Panc1 (cell line): ENCODE measurements around the gene NPAS4.

Source experiments
- POLR2AphosphoS5 ChIP-seq: IDR thresholded peaks from 2 replicates; pipeline ENCODE4 v1.6.1; 2012; ENCODE audit warnings: mild to moderate bottlenecking, low read depth, low read length, moderate library complexity
- TF ChIP-seq, protein P1 (sequence below): fragments of 450-650 bp; IDR thresholded peaks from 2 replicates; pipeline ENCODE4 v1.5.1; 2017; ENCODE audit warnings: mild to moderate bottlenecking

DNA sequence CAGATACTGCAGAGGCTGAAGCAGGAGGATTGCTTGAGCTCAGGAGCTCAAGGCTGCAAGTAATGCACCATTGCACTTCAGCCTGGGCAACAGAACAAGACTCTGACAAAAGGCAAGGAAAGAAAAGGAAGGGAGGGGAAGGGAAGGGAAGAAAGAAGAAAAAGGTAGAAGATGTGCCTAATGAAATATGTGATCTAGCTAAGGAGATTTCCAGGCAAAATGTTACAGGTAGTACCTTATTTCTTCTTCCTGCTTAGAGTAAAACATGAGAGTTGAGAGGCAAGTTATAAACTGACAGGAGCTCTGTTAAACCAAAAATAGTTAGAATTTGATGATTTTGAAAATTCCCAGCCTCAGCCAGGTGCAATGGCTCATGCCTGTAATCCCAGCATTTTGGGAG lies 41.2 kb downstream of the NPAS4 start:
- TF ChIP-seq, protein P1, sequence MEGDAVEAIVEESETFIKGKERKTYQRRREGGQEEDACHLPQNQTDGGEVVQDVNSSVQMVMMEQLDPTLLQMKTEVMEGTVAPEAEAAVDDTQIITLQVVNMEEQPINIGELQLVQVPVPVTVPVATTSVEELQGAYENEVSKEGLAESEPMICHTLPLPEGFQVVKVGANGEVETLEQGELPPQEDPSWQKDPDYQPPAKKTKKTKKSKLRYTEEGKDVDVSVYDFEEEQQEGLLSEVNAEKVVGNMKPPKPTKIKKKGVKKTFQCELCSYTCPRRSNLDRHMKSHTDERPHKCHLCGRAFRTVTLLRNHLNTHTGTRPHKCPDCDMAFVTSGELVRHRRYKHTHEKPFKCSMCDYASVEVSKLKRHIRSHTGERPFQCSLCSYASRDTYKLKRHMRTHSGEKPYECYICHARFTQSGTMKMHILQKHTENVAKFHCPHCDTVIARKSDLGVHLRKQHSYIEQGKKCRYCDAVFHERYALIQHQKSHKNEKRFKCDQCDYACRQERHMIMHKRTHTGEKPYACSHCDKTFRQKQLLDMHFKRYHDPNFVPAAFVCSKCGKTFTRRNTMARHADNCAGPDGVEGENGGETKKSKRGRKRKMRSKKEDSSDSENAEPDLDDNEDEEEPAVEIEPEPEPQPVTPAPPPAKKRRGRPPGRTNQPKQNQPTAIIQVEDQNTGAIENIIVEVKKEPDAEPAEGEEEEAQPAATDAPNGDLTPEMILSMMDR = no peak
- TF ChIP-seq POLR2AphosphoS5 = no peak
